Measurements from ENCODE around the gene TRIM62.

Gene TRIM62

GRCh38 chr1:33163621-33164519 lies 18.0 kb downstream of the TRIM62 start:
- H3K9me3 Mint-ChIP-seq: no peaks in the 10 kb centered on the region
- H3K36me3 Mint-ChIP-seq (ENCODE audit: insufficient read depth): peaks cover 22% of the 10 kb centered on the region
- H3K4me1 Mint-ChIP-seq: peaks cover 5% of the 10 kb centered on the region
- DNase-seq (ENCODE audit: low spot score in 2 of 2): no peak
- no peak overlapping the region for H3K27ac Mint-ChIP-seq (ENCODE audit: low read depth)
- H3K4me3 Mint-ChIP-seq: no peak overlapping the region
- H3K27me3 Mint-ChIP-seq: no peaks in the 10 kb centered on the region
- no peak for ATAC-seq (replicated peaks; ENCODE audit: extremely low read depth, poor library complexity, severe bottlenecking)

DNA sequence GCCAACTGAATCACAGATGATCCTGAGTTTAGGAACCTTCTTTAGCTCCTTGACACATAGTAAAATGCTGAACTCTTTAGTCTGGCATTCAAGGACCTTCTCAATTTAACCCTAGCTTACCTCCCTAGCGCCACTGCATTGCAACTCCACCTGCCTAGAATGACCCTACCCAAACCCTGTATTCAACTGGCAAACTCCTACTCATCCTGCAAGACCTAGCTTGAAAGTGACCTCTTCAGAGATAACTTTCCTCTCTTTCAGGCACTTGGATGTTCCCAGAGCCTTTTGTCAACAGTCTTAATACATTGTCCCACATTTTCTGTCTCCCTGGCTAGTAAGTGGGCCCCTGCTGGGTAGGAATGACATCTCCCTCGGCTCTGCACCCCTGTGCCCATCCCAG lies 19.7 kb downstream of the TRIM62 start:
- no peak for DNase-seq (ENCODE audit: low spot score in 2 of 2)
- no peak for ATAC-seq (replicated peaks; ENCODE audit: extremely low read depth, poor library complexity, severe bottlenecking)
- Mint-ChIP-seq H3K4me3 (no peak overlapping the region), H3K27me3 (no peaks in the 10 kb centered on the region), H3K9me3 (no peaks in the 10 kb centered on the region), H3K27ac (ENCODE audit: low read depth) (no peak overlapping the region), H3K4me1 (peaks cover 5% of the 10 kb centered on the region), H3K36me3 (ENCODE audit: insufficient read depth) (peaks cover 31% of the 10 kb centered on the region)

- Mint-ChIP-seq H3K27ac (ENCODE audit: low read depth) (no peak overlapping the region), H3K4me3 (no peak overlapping the region), H3K36me3 (ENCODE audit: insufficient read depth) (peaks cover 28% of the 10 kb centered on the region), H3K9me3 (no peaks in the 10 kb centered on the region), H3K27me3 (no peaks in the 10 kb centered on the region), H3K4me1 (peaks cover 6% of the 10 kb centered on the region)
- ATAC-seq (replicated peaks; ENCODE audit: extremely low read depth, poor library complexity, severe bottlenecking) (no peak), DNase-seq (ENCODE audit: low spot score in 2 of 2) (no peak)
Measured at GRCh38 chr1:33161061-33161681, 20.7 kb downstream of the TRIM62 start.

GRCh38 chr1:33159577-33159976 lies 22.3 kb downstream of the TRIM62 start:
- no peak for DNase-seq (ENCODE audit: low spot score in 2 of 2)
- no peaks in the 10 kb centered on the region for H3K27me3 Mint-ChIP-seq
- no peak for ATAC-seq (replicated peaks; ENCODE audit: extremely low read depth, poor library complexity, severe bottlenecking)
- H3K27ac Mint-ChIP-seq (ENCODE audit: low read depth): no peak overlapping the region
- no peaks in the 10 kb centered on the region for H3K9me3 Mint-ChIP-seq
- H3K4me3 Mint-ChIP-seq: no peak overlapping the region
- peaks cover 6% of the 10 kb centered on the region for H3K4me1 Mint-ChIP-seq
- peaks cover 27% of the 10 kb centered on the region for H3K36me3 Mint-ChIP-seq (ENCODE audit: insufficient read depth)

DNA sequence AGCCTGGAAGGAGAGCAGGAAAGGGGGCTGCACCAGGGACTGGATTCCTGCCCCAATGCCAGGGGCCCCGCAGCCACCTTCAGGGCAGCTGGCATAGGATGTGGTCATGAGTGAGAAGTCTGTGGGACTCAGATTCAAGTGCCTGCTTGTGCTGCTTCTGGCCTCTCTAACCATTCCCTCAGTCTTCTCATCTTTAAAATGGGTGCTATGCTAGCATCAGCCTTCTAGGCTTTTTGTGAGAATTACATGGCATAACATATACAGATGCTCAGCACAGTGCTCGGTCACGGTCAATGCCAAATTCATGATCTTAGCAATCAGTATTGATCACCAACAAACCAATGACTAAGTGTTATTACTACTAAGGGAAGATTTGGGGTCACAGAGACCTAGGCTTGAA lies 23.5 kb downstream of the TRIM62 start:
- DNase-seq (ENCODE audit: low spot score in 2 of 2) (no peak), ATAC-seq (replicated peaks; ENCODE audit: extremely low read depth, poor library complexity, severe bottlenecking) (no peak)
- no peak overlapping the region for H3K27ac Mint-ChIP-seq (ENCODE audit: low read depth)
- no peaks in the 10 kb centered on the region for H3K27me3 Mint-ChIP-seq
- H3K9me3 Mint-ChIP-seq: no peaks in the 10 kb centered on the region
- no peak overlapping the region for H3K4me3 Mint-ChIP-seq
- peaks cover 6% of the 10 kb centered on the region for H3K4me1 Mint-ChIP-seq
- H3K36me3 Mint-ChIP-seq (ENCODE audit: insufficient read depth): peaks cover 27% of the 10 kb centered on the region

DNA sequence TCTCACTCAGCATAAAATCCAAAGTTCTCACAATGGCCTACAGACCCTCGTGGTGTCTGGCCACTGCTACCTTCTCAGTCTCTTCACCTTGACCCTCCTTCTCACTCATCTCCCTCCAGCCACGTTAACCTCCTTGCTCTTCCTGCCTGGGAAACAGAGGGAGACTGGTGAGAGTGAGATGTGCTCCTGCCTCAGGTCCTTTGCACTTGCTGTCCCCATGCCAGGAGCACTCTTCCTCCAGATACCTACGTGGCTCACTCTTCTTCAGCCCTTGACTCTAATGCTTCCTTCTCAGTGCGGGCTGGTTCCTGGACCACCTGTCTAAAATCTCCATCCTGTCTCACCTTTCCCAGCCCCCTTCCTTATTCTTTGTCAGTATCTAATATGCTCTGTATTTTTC lies 24.7 kb downstream of the TRIM62 start:
- H3K4me3 Mint-ChIP-seq: no peak overlapping the region
- ATAC-seq (replicated peaks; ENCODE audit: extremely low read depth, poor library complexity, severe bottlenecking) (no peak), DNase-seq (ENCODE audit: low spot score in 2 of 2) (no peak)
- no peaks in the 10 kb centered on the region for H3K27me3 Mint-ChIP-seq
- peak overlapping the region; percentile 16 for H3K27ac Mint-ChIP-seq (ENCODE audit: low read depth)
- H3K4me1 Mint-ChIP-seq: peaks cover 6% of the 10 kb centered on the region
- no peaks in the 10 kb centered on the region for H3K9me3 Mint-ChIP-seq
- peaks cover 27% of the 10 kb centered on the region for H3K36me3 Mint-ChIP-seq (ENCODE audit: insufficient read depth)

DNA sequence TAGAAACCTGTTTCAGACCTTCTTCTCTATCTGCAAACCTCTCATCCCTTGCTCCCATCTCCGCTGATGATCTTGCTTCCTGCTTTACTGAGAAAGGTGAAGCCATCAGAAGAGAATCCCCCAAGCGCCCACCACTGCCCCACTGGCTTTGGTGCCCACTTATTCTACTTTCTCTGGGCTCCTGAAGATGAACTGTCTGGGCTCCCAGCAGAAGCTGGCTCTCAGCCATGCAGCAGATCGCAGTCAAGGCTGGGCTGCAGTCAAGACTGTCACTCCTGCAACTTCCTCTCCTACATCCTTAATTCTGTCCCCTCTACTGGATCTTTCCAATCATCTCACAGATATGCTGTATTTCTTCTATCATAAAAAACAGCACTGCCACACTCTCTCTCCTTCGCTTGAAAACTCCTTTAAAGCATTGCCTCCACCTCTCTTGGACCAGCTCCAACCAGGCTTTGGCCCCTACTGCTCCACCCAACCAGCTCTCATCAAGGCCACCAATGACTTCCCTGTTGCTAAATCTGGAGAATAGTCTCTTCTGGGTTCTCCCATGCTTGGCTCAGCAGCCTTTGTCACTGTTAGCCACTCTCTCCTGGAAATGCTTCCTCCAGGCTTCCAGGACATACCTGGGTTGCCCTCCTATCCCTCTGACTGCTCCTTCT lies 25.8 kb downstream of the TRIM62 start:
- Mint-ChIP-seq H3K36me3 (ENCODE audit: insufficient read depth) (peaks cover 20% of the 10 kb centered on the region), H3K27ac (ENCODE audit: low read depth) (peak overlapping the region; percentile 16), H3K4me3 (no peak overlapping the region), H3K27me3 (no peaks in the 10 kb centered on the region), H3K9me3 (no peaks in the 10 kb centered on the region), H3K4me1 (peaks cover 6% of the 10 kb centered on the region)
- DNase-seq (ENCODE audit: low spot score in 2 of 2) (no peak), ATAC-seq (replicated peaks; ENCODE audit: extremely low read depth, poor library complexity, severe bottlenecking) (no peak)

DNA sequence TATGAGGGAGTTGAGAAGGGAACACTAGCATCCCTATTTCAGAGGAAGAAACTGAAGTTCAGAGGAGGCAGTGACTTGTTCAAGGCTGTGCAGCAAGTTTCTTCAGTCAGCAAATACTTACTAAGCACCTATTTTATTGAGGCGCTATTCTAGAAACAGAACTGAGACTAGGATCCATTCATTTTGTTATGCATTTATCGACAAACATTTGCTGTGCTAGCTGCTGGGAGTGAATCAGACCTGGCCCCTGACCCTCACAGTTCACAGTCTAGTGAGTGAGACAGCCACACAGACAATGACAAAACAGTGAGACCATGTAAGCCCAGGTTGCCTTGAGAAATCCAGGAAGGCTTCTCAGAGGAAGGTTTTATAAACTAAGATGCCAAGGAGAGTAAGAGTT lies 28.2 kb downstream of the TRIM62 start:
- no peaks in the 10 kb centered on the region for H3K27me3 Mint-ChIP-seq
- peaks cover 13% of the 10 kb centered on the region for H3K36me3 Mint-ChIP-seq (ENCODE audit: insufficient read depth)
- H3K27ac Mint-ChIP-seq (ENCODE audit: low read depth): no peak overlapping the region
- H3K4me3 Mint-ChIP-seq: no peak overlapping the region
- ATAC-seq (replicated peaks; ENCODE audit: extremely low read depth, poor library complexity, severe bottlenecking) (no peak), DNase-seq (ENCODE audit: low spot score in 2 of 2) (no peak)
- H3K9me3 Mint-ChIP-seq: no peaks in the 10 kb centered on the region
- H3K4me1 Mint-ChIP-seq: peaks cover 6% of the 10 kb centered on the region

DNA sequence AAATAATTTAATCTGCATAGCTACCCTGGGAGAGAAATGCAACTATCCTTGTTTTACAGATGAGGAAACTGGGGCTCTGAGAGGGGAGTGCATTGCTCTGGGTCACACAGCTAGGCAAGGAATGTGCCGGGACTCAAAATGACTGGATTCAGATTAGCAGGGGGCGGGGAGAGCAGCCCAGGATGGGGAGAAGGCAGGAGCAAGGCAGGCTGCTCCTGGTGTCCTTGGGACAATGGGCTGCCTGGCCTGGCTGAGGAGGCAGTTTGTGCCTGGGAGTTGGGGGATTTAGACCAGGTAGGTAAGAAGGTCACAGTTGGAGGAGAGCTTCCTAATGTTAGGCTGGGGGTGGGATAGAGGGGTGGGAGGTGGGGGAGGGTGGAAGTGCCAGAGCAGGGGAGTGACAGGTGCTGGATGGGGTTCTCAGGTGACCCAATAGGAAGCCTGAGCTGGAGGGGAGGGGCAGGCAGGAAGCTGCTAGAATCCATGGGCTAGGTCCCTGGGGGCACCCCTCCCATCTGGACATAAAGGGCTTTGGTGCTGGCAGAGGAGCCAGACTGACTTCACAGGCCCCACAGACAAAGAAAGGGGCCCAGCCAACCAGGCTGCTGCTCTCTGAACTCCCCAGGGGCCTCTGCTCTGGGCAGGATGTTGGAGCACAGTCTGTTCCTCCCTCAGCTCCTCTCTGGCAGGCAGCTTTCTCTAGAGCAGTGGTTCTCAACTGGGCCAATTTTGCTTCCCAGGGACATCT lies 29.0 kb downstream of the TRIM62 start:
- H3K27me3 Mint-ChIP-seq: no peaks in the 10 kb centered on the region
- H3K36me3 Mint-ChIP-seq (ENCODE audit: insufficient read depth): peaks cover 6% of the 10 kb centered on the region
- no peak overlapping the region for H3K4me3 Mint-ChIP-seq
- peak overlapping the region; percentile 61 for H3K27ac Mint-ChIP-seq (ENCODE audit: low read depth)
- no peak for DNase-seq (ENCODE audit: low spot score in 2 of 2)
- no peaks in the 10 kb centered on the region for H3K9me3 Mint-ChIP-seq
- ATAC-seq (replicated peaks; ENCODE audit: extremely low read depth, poor library complexity, severe bottlenecking): no peak
- peaks cover 6% of the 10 kb centered on the region for H3K4me1 Mint-ChIP-seq

DNA sequence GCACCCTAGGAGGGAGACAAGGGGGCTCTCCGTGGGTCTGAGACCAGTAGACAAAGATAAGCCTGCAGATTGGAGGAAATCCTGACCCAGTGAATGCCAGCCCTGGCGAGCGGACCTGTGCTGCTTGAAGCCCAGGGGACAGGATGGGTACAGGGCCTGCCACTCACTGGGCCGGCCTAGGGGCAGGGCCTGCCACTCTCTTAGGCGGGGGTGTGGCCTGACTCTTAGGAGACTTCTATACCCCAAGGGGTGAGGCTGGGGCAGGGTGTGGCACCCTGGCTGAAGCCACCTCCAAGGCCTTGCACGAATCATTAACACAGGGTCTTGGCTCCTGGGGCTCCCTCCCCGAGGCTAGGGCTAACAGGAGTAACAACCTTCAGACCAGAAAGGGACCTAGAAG lies 30.7 kb downstream of the TRIM62 start:
- DNase-seq (ENCODE audit: low spot score in 2 of 2): no peak
- no peaks in the 10 kb centered on the region for H3K27me3 Mint-ChIP-seq
- H3K27ac Mint-ChIP-seq (ENCODE audit: low read depth): no peak overlapping the region
- H3K36me3 Mint-ChIP-seq (ENCODE audit: insufficient read depth): peaks cover 5% of the 10 kb centered on the region
- no peak overlapping the region for H3K4me3 Mint-ChIP-seq
- ATAC-seq (replicated peaks; ENCODE audit: extremely low read depth, poor library complexity, severe bottlenecking): no peak
- H3K9me3 Mint-ChIP-seq: no peaks in the 10 kb centered on the region
- no peaks in the 10 kb centered on the region for H3K4me1 Mint-ChIP-seq

DNA sequence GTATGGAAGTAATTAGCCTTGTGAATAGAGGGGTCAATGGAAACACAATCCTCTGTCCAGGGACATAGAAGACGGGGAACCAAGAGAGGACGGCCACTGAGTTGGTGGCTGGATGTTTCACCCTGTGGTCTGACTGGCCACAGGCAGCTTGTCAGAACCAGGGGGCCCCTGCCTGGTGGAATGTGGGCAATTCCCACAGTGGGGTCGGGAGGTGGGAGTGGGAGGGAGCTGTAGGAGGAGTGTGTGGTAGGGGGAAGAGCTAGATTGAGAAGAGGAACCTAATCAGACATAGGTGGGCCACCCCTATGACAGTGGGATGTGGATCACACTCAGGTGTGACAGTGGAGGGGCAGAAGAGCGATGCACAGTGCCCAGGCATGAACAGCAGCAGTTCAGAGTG lies 31.3 kb downstream of the TRIM62 start:
- no peak for ATAC-seq (replicated peaks; ENCODE audit: extremely low read depth, poor library complexity, severe bottlenecking)

GRCh38 chr1:33149453-33150190 lies 32.2 kb downstream of the TRIM62 start:
- Mint-ChIP-seq H3K4me1 (no peaks in the 10 kb centered on the region), H3K4me3 (no peak overlapping the region), H3K27me3 (no peaks in the 10 kb centered on the region), H3K36me3 (ENCODE audit: insufficient read depth) (peaks cover 1% of the 10 kb centered on the region), H3K27ac (ENCODE audit: low read depth) (no peak overlapping the region), H3K9me3 (no peaks in the 10 kb centered on the region)
- no peak for ATAC-seq (replicated peaks; ENCODE audit: extremely low read depth, poor library complexity, severe bottlenecking)
- no peak for DNase-seq (ENCODE audit: low spot score in 2 of 2)

More for the DNA sequence above, 31.3 kb downstream of the TRIM62 start:
- no peak overlapping the region for H3K27ac Mint-ChIP-seq (ENCODE audit: low read depth)
- H3K36me3 Mint-ChIP-seq (ENCODE audit: insufficient read depth): peaks cover 5% of the 10 kb centered on the region
- no peaks in the 10 kb centered on the region for H3K9me3 Mint-ChIP-seq
- H3K27me3 Mint-ChIP-seq: no peaks in the 10 kb centered on the region
- H3K4me1 Mint-ChIP-seq: no peaks in the 10 kb centered on the region
- no peak overlapping the region for H3K4me3 Mint-ChIP-seq
- DNase-seq (ENCODE audit: low spot score in 2 of 2): no peak

All from central memory CD8-positive, alpha-beta T cell (primary cell).